ENCODE results near the gene NEDD4L. TPM values are rescaled to one million over a fixed set of nuclear protein-coding genes. Genes with fewer than 3 reads are reported as not detected.

The NEDD4L gene
- total and polyA plus RNA-seq, 7 donors = 52.0 to 104 (median 57.4) TPM

GRCh38 chr18:58208207-58208932 is 164.3 kb downstream of the NEDD4L start:
- no peaks in the 10 kb centered on the region for H3K27me3 ChIP-seq
- no peak for DNase-seq
- H3K4me1 ChIP-seq = peaks cover 0 to 51% (median 40%) of the 10 kb centered on the region in 4 donors
- 64 to 72% methylated on average over 4 of the region's 4 CpGs for WGBS, 2 donors
- intact Hi-C loops (cut with DNase I) = no loop called here
- H3K9me3 ChIP-seq = no peaks in the 10 kb centered on the region
- H3K27ac ChIP-seq = peak overlapping the region; percentile 22 to 83 (median 70)
- H3K4me3 ChIP-seq = no peak overlapping the region
- TF ChIP-seq POLR2AphosphoS5 (IDR thresholded peaks at IDR 0.05) (peak in 3 of 4 donors; percentile 23 to 49 (median 42)), POLR2A (IDR thresholded peaks at IDR 0.05) (no peak), EP300 (IDR thresholded peaks at IDR 0.05) (peak in 2 of 4 donors; percentile 12 to 31)
- TF ChIP-seq, protein P1, sequence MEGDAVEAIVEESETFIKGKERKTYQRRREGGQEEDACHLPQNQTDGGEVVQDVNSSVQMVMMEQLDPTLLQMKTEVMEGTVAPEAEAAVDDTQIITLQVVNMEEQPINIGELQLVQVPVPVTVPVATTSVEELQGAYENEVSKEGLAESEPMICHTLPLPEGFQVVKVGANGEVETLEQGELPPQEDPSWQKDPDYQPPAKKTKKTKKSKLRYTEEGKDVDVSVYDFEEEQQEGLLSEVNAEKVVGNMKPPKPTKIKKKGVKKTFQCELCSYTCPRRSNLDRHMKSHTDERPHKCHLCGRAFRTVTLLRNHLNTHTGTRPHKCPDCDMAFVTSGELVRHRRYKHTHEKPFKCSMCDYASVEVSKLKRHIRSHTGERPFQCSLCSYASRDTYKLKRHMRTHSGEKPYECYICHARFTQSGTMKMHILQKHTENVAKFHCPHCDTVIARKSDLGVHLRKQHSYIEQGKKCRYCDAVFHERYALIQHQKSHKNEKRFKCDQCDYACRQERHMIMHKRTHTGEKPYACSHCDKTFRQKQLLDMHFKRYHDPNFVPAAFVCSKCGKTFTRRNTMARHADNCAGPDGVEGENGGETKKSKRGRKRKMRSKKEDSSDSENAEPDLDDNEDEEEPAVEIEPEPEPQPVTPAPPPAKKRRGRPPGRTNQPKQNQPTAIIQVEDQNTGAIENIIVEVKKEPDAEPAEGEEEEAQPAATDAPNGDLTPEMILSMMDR (IDR thresholded peaks at IDR 0.05) = no peak
- no peaks in the 10 kb centered on the region for H3K36me3 ChIP-seq

DNA sequence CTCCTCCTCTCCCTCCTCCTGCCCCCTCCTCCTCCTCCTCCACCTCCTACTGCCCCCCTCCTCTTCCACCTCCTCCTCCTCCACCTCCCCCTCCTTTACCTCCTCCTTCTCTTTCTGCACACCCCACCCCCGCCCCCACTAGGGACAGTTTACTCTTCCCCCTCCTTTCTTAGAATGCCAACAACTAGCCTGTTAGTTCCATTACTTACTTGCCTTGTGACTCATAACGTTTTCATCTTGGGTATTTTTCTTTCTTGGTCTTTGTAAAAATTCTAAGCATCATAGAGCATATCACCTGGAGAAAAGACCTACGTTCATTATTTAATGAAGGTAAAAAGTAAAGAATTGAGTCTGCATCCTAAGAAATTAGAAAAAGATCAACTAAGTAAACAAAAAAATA is 165.3 kb downstream of the NEDD4L start:
- TF ChIP-seq, protein P1 (IDR thresholded peaks at IDR 0.05) = no peak
- no peak for TF ChIP-seq POLR2A (IDR thresholded peaks at IDR 0.05)
- no peak for TF ChIP-seq EP300 (IDR thresholded peaks at IDR 0.05)
- TF ChIP-seq POLR2AphosphoS5 (IDR thresholded peaks at IDR 0.05) = no peak
- DNase-seq = no peak
- Histone ChIP-seq H3K36me3 (no peaks in the 10 kb centered on the region), H3K4me3 (no peak overlapping the region), H3K27me3 (no peaks in the 10 kb centered on the region), H3K4me1 (peaks cover 0 to 61% (median 48%) of the 10 kb centered on the region in 4 donors), H3K9me3 (no peaks in the 10 kb centered on the region), H3K27ac (no peak overlapping the region)
- intact Hi-C loops (cut with DNase I) = no loop called here
- 74 to 82% methylated on average over 3 of the region's 3 CpGs for WGBS, 2 donors

DNA sequence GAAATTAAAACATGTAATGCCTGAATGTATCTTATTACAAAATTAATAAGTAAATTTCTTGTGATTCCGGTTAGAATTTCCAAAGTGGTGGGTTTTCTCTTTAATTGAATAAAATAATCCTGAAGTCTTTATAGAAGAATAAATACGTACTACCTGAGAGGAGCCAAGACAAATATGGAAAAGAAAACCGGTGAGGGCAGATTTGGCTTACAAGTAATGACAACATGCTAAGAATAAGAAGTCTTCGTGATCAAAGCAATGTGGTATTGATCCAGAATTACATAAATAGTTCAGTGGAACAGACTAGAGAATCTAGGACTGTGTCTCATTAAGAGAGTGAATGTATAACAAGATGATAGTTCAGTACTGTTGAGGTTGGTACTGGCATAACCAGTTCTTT is 167.5 kb downstream of the NEDD4L start:
- H3K4me3 ChIP-seq = no peak overlapping the region
- H3K4me1 ChIP-seq = peaks cover 0 to 59% (median 46%) of the 10 kb centered on the region in 4 donors
- TF ChIP-seq, protein P1 (IDR thresholded peaks at IDR 0.05) = no peak
- TF ChIP-seq EP300 (IDR thresholded peaks at IDR 0.05) (no peak), POLR2AphosphoS5 (IDR thresholded peaks at IDR 0.05) (no peak), POLR2A (IDR thresholded peaks at IDR 0.05) (no peak)
- no peaks in the 10 kb centered on the region for H3K36me3 ChIP-seq
- no peaks in the 10 kb centered on the region for H3K27me3 ChIP-seq
- no peaks in the 10 kb centered on the region for H3K9me3 ChIP-seq
- no peak overlapping the region for H3K27ac ChIP-seq
- 28 to 82% methylated on average over 4 of the region's 4 CpGs for WGBS, 2 donors
- intact Hi-C loops (cut with DNase I) = no loop called here
- no peak for DNase-seq

DNA sequence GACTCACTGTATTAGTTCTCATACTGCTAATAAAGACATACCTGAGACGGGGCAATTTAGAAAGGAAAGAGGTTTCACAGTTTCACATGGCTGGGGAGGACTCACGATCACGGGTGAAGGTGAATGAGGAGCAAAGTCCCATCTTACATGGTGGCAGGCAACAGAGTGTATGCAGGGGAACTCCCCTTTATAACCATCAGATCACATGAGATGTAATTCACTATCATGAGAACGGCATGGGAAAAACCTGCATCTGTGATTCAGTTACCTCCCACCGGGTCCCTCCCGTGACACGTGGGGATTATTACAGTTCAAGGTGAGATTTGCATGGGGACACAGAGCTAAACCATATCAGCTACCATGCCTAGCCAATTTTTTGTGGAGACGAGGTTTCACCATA is 168.2 kb downstream of the NEDD4L start:
- H3K27me3 ChIP-seq = no peaks in the 10 kb centered on the region
- intact Hi-C loops (cut with DNase I) = no loop called here
- no peak overlapping the region for H3K4me3 ChIP-seq
- no peaks in the 10 kb centered on the region for H3K9me3 ChIP-seq
- H3K4me1 ChIP-seq = peaks cover 0 to 60% (median 43%) of the 10 kb centered on the region in 4 donors
- TF ChIP-seq POLR2A (IDR thresholded peaks at IDR 0.05) (no peak), EP300 (IDR thresholded peaks at IDR 0.05) (no peak), POLR2AphosphoS5 (IDR thresholded peaks at IDR 0.05) (no peak)
- TF ChIP-seq, protein P1 (IDR thresholded peaks at IDR 0.05) = no peak
- no peak overlapping the region for H3K27ac ChIP-seq
- H3K36me3 ChIP-seq = no peaks in the 10 kb centered on the region
- DNase-seq = no peak
- WGBS, 2 donors = 31 to 65% methylated on average over 8 of the region's 8 CpGs

Measured in sigmoid colon (tissue), 7 donors.